Measurements from ENCODE around the gene CDK14.

CDK14 gene

GRCh38 chr7:91031757-91032156 is 435.6 kb downstream of the CDK14 start:
- peak; percentile 77 for DNase-seq
- Histone ChIP-seq H3K27ac (no peak overlapping the region), H3K36me3 (no peaks in the 10 kb centered on the region), H3K27me3 (ENCODE audit: insufficient read depth, low read depth, severe bottlenecking) (no peaks in the 10 kb centered on the region), H3K9me3 (ENCODE audit: severe bottlenecking) (peaks cover 3% of the 10 kb centered on the region), H3K4me3 (ENCODE audit: low read depth, low read length) (no peak overlapping the region)
- peak; percentile 60 for TF ChIP-seq CTCF (IDR thresholded peaks at IDR 0.05; ENCODE audit: low read depth, low read length)

- no peaks in the 10 kb centered on the region for H3K27me3 ChIP-seq (ENCODE audit: insufficient read depth, low read depth, severe bottlenecking)
- H3K36me3 ChIP-seq = no peaks in the 10 kb centered on the region
- no peak overlapping the region for H3K4me3 ChIP-seq (ENCODE audit: low read depth, low read length)
- TF ChIP-seq CTCF (IDR thresholded peaks at IDR 0.05; ENCODE audit: low read depth, low read length) = no peak
- no peak for DNase-seq
- H3K27ac ChIP-seq = no peak overlapping the region
- H3K9me3 ChIP-seq (ENCODE audit: severe bottlenecking) = peaks cover 3% of the 10 kb centered on the region
Measured at GRCh38 chr7:91033574-91033973, 437.5 kb downstream of the CDK14 start.

GRCh38 chr7:91034459-91035368 is 438.6 kb downstream of the CDK14 start:
- peak; percentile 70 for DNase-seq
- H3K4me3 ChIP-seq (ENCODE audit: low read depth, low read length) = no peak overlapping the region
- H3K27ac ChIP-seq = no peak overlapping the region
- H3K36me3 ChIP-seq = no peaks in the 10 kb centered on the region
- H3K9me3 ChIP-seq (ENCODE audit: severe bottlenecking) = peaks cover 3% of the 10 kb centered on the region
- TF ChIP-seq CTCF (IDR thresholded peaks at IDR 0.05; ENCODE audit: low read depth, low read length) = peak; percentile 60
- H3K27me3 ChIP-seq (ENCODE audit: insufficient read depth, low read depth, severe bottlenecking) = no peaks in the 10 kb centered on the region

GRCh38 chr7:91039033-91039432 is 442.9 kb downstream of the CDK14 start:
- DNase-seq = no peak
- H3K9me3 ChIP-seq (ENCODE audit: severe bottlenecking) = no peaks in the 10 kb centered on the region
- no peak for TF ChIP-seq CTCF (IDR thresholded peaks at IDR 0.05; ENCODE audit: low read depth, low read length)

GRCh38 chr7:91041141-91041540 is 445.0 kb downstream of the CDK14 start:
- Histone ChIP-seq H3K27ac (no peak overlapping the region), H3K4me3 (ENCODE audit: low read depth, low read length) (no peak overlapping the region), H3K36me3 (no peaks in the 10 kb centered on the region), H3K27me3 (ENCODE audit: insufficient read depth, low read depth, severe bottlenecking) (no peaks in the 10 kb centered on the region), H3K9me3 (ENCODE audit: severe bottlenecking) (no peaks in the 10 kb centered on the region)
- no peak for DNase-seq
- TF ChIP-seq CTCF (IDR thresholded peaks at IDR 0.05; ENCODE audit: low read depth, low read length) = no peak

More at GRCh38 chr7:91039033-91039432, 442.9 kb downstream of the CDK14 start:
- H3K27ac ChIP-seq = no peak overlapping the region
- H3K4me3 ChIP-seq (ENCODE audit: low read depth, low read length) = no peak overlapping the region
- no peaks in the 10 kb centered on the region for H3K36me3 ChIP-seq
- no peaks in the 10 kb centered on the region for H3K27me3 ChIP-seq (ENCODE audit: insufficient read depth, low read depth, severe bottlenecking)
